NCI-H1105 (cell line): ENCODE measurements around the gene GATA6.
"Not testable (repeated sequence)": the region's sequence is repeated elsewhere in the genome, so short reads cannot be mapped to it uniquely, and the experiment has no call there.

ENCODE experiments used
- DNase-seq: peaks from one replicate; lab custom pipeline; 2025; lab: John Stamatoyannopoulos, UW

The GATA6 gene

GRCh38 chr18:22182884-22183697 is 13.7 kb downstream of the GATA6 start:
- DNase-seq: no peak

DNA sequence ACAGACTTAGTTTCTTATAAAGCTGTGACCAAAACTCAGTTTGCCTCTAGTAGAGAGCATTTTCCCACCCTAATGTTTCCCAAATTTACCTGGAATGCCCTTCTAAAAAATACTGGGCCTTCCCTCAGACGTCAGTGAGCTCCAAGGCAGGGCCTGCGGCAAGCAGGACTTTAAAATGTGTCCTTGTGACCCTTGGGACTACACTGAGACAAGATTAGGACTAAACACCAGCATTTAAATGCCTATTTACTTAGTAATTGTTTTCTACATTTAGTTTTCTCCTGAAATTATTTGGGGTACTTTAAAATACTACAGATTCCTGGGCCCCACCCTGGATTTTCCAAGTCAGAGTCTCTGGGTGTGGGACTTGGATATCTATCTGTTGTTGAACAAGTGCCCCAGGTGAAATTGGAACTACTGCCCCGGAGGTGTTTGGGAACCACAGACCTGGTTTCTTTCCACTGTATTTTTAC is 14.3 kb downstream of the GATA6 start:
- no peak for DNase-seq

- DNase-seq: not testable (repeated sequence)
Measured at GRCh38 chr18:22184573-22184972, 15.2 kb downstream of the GATA6 start.

DNA sequence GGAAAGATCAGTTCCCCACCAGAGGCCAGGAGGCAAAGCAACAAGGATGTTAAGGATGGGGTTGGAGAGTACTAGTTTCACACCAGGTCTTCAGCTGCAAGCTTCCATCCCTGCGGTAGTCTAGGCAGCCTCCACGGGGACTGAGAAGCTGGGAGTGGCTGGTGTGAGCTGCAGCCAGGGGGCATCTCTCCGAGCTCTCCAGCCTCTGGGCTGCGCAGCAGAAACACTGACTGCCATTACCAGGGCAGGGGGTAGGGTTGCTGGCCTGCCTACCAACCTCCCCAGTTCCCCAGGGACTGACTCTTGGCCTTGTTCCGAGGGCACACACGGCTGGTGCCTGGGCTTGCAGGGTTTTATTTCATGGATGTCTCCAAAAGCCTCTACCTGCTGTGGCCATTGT is 15.9 kb downstream of the GATA6 start:
- DNase-seq: peak; percentile 23

DNA sequence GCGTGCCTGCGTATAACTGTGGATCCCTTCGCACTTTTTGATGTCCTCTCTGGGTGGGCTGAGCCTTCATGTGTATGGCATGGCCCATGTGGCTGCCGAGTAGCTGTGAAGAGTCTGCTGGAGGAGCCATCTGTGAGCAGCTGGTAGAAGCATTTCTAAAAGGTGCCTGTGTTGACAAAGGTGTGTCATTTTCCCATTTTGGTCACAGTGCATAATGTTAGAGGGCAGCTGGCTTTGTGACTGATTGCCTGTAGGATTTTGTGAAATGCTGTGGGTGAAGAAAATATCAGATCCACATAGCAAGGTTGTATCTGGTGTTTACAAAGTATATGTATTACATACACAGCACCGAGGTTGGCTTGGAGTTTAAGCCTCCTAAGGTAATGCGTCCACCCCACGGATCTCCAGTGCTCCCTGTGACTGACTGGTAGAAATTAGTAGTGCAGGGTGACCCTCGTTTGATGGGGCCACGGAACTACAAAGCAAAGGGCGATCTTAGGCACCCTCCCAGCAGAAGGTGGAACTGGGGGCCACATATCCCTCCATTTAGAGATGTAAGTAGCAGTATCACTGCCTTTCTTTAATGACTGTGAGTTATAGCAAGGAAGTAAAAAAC is 16.5 kb downstream of the GATA6 start:
- peak; percentile 23 for DNase-seq

- no peak for DNase-seq
Measured at GRCh38 chr18:22186484-22186971, 17.1 kb downstream of the GATA6 start.

- peak; percentile 35 for DNase-seq
Measured at GRCh38 chr18:22188559-22189267, 19.3 kb downstream of the GATA6 start.

DNA sequence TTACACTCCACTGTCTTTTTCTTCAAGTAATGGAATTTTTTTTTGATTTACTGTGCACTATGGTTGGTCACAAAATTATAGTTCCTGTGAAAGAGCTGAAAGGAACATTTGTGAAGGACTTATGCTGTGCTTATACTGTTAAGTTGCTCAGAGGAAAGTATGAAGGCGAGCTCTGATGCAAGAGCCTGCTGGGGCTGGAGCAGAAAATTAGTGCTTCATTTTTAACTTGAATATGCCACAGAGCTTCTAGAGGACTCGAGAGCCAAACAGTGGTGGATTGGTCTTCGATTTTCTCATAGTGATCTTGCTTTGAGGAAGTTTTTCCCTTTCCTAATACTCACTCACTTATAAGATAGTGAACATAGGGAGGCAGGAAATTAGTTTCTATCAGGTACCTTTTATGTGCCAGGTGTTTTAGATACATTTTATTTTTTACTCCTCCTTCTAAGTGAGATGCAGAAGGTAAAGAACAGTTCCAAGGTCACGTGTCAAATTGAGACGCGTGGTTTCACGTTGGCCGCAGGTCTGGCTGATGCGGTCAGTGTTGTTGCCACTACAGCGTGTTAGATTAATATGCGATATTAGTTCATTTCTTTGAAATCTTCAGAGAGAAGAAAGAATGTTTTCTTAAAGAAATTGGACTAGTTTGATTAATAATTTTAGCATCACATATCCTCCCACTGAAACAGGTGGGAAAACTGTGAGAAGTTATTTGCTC is 20.2 kb downstream of the GATA6 start:
- DNase-seq: no peak

- DNase-seq: no peak
Measured at GRCh38 chr18:22191346-22191695, 21.9 kb downstream of the GATA6 start.

- DNase-seq: no peak
Measured at GRCh38 chr18:22191923-22192322, 22.5 kb downstream of the GATA6 start.

GRCh38 chr18:22193466-22193865 is 24.1 kb downstream of the GATA6 start:
- no peak for DNase-seq

GRCh38 chr18:22194151-22194598 is 24.8 kb downstream of the GATA6 start:
- DNase-seq: no peak

DNA sequence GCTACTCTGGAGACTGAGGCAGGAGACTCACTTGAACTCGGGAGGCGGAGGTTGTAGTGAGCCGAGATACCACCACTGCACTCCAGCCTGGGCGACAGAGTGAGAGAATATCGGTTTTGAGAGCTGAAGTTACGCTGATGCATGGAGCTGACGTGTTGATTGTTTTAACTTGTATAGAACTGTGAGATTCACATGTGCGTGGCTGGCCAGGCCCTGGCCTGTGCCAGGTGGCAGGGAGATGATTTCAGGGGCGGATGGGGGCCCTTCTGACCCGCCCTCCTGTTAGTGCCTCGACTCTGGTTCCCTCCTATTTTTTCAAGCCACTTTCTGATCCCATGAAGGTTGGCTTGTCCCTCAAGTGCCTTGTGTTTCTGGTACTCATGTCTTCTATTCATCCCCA is 25.7 kb downstream of the GATA6 start:
- DNase-seq: no peak

GRCh38 chr18:22196943-22197342 is 27.6 kb downstream of the GATA6 start:
- not testable (repeated sequence) for DNase-seq

DNA sequence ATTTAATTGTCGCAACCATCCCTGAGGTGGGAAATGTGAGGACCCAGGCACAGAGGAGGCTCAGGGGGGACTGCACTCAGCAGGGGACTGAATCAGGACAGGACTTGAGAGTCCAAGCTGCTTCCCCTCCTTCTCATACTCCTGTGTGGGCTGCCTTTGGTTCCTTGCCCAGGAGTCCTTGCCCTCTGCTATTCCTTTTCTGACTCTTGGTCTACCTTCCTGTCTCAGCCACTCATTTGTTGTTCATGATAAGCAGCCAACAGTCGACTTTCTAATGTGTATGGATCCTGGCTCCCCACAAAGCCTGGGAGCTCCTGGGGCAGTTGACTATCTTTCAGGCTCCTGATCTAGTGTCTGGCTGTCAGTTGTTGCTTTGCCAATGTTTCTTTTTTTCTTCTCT is 28.3 kb downstream of the GATA6 start:
- no peak for DNase-seq

GRCh38 chr18:22198163-22198562 is 28.8 kb downstream of the GATA6 start:
- DNase-seq: no peak

GRCh38 chr18:22199005-22199404 is 29.6 kb downstream of the GATA6 start:
- no peak for DNase-seq

DNA sequence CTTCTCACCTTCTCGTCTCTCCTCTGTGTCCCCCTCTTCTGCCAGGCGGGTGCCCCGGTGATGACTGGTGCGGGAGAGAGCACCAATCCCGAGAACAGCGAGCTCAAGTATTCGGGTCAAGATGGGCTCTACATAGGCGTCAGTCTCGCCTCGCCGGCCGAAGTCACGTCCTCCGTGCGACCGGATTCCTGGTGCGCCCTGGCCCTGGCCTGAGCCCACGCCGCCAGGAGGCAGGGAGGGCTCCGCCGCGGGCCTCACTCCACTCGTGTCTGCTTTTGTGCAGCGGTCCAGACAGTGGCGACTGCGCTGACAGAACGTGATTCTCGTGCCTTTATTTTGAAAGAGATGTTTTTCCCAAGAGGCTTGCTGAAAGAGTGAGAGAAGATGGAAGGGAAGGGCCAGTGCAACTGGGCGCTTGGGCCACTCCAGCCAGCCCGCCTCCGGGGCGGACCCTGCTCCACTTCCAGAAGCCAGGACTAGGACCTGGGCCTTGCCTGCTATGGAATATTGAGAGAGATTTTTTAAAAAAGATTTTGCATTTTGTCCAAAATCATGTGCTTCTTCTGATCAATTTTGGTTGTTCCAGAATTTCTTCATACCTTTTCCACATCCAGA is 31.3 kb downstream of the GATA6 start:
- DNase-seq: no peak

- DNase-seq: no peak
Measured at GRCh38 chr18:22203035-22203434, 33.6 kb downstream of the GATA6 start.

GRCh38 chr18:22203536-22204213 is 34.3 kb downstream of the GATA6 start:
- DNase-seq: no peak

DNA sequence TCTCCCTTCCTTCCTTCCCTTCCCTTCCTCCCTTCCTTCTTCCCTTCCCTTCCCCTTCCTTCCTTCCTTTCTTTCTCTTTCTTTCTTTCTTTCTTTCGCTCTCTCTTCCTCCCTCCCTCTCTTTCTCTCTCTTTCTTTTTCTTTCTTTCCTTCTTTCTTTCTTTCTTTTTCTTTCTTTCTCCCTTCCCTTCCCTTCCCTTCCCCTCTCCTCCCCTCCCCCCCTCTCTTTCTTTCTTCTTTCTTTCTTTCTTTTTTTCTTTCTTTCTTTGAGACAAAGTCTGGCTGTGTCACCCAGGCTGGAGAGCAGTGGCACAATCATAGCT is 34.8 kb downstream of the GATA6 start:
- DNase-seq: no peak
